Measurements from ENCODE around the gene RPL28.

- TF ChIP-seq EZH2 (IDR thresholded peaks at IDR 0.05), result no peak
- no peak for TF ChIP-seq CTCF (IDR thresholded peaks at IDR 0.05)
- TF ChIP-seq EZH2phosphoT487 (IDR thresholded peaks at IDR 0.05), result no peak
Observed at GRCh38 chr19:55362174-55362989, 23.4 kb upstream of the RPL28 start.
